HepG2 (cell line): ENCODE results near the gene IL6R. TPM values are rescaled to one million over a fixed set of nuclear protein-coding genes. Genes with fewer than 3 reads are reported as not detected.
A peak's percentile ranks its signal among the peaks of the same experiment; 100 is the strongest.

ENCODE experiments used
- BATF2 ChIP-seq: sonication (generic); formaldehyde crosslinking; IDR thresholded peaks from 2 replicates; pipeline ENCODE4 v1.8.0; 2022; ENCODE audit warnings: mild to moderate bottlenecking, missing genetic modification reagents, moderate library complexity
- DR1 ChIP-seq: sonication (generic); formaldehyde crosslinking; IDR thresholded peaks from 2 replicates; pipeline ENCODE4 v1.8.0; 2021; ENCODE audit warnings: mild to moderate bottlenecking, missing genetic modification reagents, inconsistent platforms
- HNF1A ChIP-seq, 2 experiments: sonication (generic) in 1 of 2; formaldehyde crosslinking in 1 of 2; IDR thresholded peaks; 2 replicates each; pipeline versions ENCODE4 v1.4.0 to v1.6.1; 2016 to 2020; ENCODE audit warnings: borderline replicate concordance in 1 of 2, low read depth in 1 of 2, mild to moderate bottlenecking in 1 of 2, missing genetic modification reagents in 1 of 2
- KIAA2018 ChIP-seq: sonication (generic); formaldehyde crosslinking; IDR thresholded peaks from 2 replicates; pipeline ENCODE4 v1.5.0; 2020; ENCODE audit warnings: mild to moderate bottlenecking, missing genetic modification reagents, borderline replicate concordance
- LBX2 ChIP-seq: sonication (generic); formaldehyde crosslinking; IDR thresholded peaks from 2 replicates; pipeline ENCODE4 v1.5.0; 2020; ENCODE audit warnings: missing genetic modification reagents, mild to moderate bottlenecking, borderline replicate concordance
- NAIF1 ChIP-seq: sonication (generic); formaldehyde crosslinking; IDR thresholded peaks from 2 replicates; pipeline ENCODE4 v1.5.0; 2020; ENCODE audit warnings: mild to moderate bottlenecking, missing genetic modification reagents, borderline replicate concordance
- NFE2L2 ChIP-seq: fragments of 150-350 bp; IDR thresholded peaks from 2 replicates; pipeline ENCODE4 v1.6.1; 2014; ENCODE audit warnings: low read length
- SYNCRIP ChIP-seq: fragments of 200-400 bp; formaldehyde crosslinking; IDR thresholded peaks from 2 replicates; pipeline ENCODE4 v1.6.1; 2018; ENCODE audit warnings: mild to moderate bottlenecking, low read depth, low read length; ENCODE audit not compliant: insufficient read depth
- TAF1 ChIP-seq: sonication (generic); formaldehyde crosslinking; IDR thresholded peaks from 2 replicates; pipeline ENCODE4 v1.4.0; 2020; ENCODE audit warnings: missing genetic modification reagents
- WIZ ChIP-seq: sonication (generic); formaldehyde crosslinking; IDR thresholded peaks from 2 replicates; pipeline ENCODE4 v1.5.1; 2020; ENCODE audit warnings: mild to moderate bottlenecking, missing genetic modification reagents
- ZNF205 ChIP-seq: IDR thresholded peaks from 2 replicates; pipeline ENCODE4 v1.6.1; 2018; ENCODE audit warnings: missing biosample characterization, missing genetic modification reagents
- ZNF629 ChIP-seq: sonication (generic); formaldehyde crosslinking; conservative IDR thresholded peaks from 2 replicates; pipeline ENCODE4 v1.5.0; 2020; ENCODE audit warnings: missing genetic modification reagents
- ZNF777 ChIP-seq: sonication (generic); formaldehyde crosslinking; IDR thresholded peaks from 2 replicates; pipeline ENCODE4 v1.4.0; 2020; ENCODE audit warnings: missing genetic modification reagents
- polyA plus RNA-seq, 8 experiments: library from polyadenylated mRNA; depleted of rRNA in 3 of 8; stranded (reverse) in 7 of 8; unstranded in 1 of 8; fragments of >200 nt; fragmentation: Illumina TruSeq in 4 of 8; extraction: Trizol in 4 of 8; gene quantifications; 2 replicates each; pipeline versions ENCODE4 v1.2.1 to v1.2.3, GENCODE V29; 2011 to 2016; ENCODE audit warnings: low read depth in 4 of 8, missing spikeins in 1 of 8, mixed read lengths in 1 of 8; ENCODE audit not compliant: insufficient read depth in 1 of 8
- total RNA-seq, 5 experiments: library from RNA; depleted of rRNA; stranded (reverse); fragments of >200 nt; fragmentation: Illumina TruSeq; extraction: Trizol; gene quantifications; 2 replicates each; pipeline ENCODE4 v1.2.3, GENCODE V29; 2016; ENCODE audit warnings: low read depth in 1 of 5
- TF ChIP-seq, protein P1 (sequence below): IDR thresholded peaks from 2 replicates; pipeline ENCODE4 v1.6.1; 2012; ENCODE audit warnings: inconsistent platforms

Gene IL6R
- total and polyA plus RNA-seq, 2 of the 13 experiments (the other 11 are each of a cell fraction or from before 2014, with no cell fraction given) = 5.0 to 24.5 TPM

- no peak; the same call in 1 of the 2 replicates for TF ChIP-seq DR1 (CRISPR knock-in tag)
- no peak for TF ChIP-seq ZNF629 (CRISPR knock-in tag)
- TF ChIP-seq, protein P1, sequence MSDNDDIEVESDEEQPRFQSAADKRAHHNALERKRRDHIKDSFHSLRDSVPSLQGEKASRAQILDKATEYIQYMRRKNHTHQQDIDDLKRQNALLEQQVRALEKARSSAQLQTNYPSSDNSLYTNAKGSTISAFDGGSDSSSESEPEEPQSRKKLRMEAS = peak; percentile 65
- TF ChIP-seq ZNF777 (CRISPR knock-in tag) = peak; percentile 87
- TF ChIP-seq KIAA2018 (CRISPR knock-in tag) = no peak
- TF ChIP-seq NAIF1 (CRISPR knock-in tag) = no peak
- peak; percentile 62 for TF ChIP-seq ZNF205 (CRISPR knock-in tag)
- no peak for TF ChIP-seq SYNCRIP
- peak; percentile 51; the same call in 1 of the 2 replicates for TF ChIP-seq TAF1 (CRISPR knock-in tag)
- no peak for TF ChIP-seq HNF1A (IDR thresholded peaks at IDR 0.05; ENCODE audit: low read depth)
- peak; percentile 67; the same call in 1 of the 2 replicates for TF ChIP-seq HNF1A (CRISPR knock-in tag; IDR thresholded peaks at IDR 0.05; ENCODE audit: borderline replicate concordance)
- no peak for TF ChIP-seq BATF2 (CRISPR knock-in tag)
- TF ChIP-seq WIZ (CRISPR knock-in tag) = 0 out of 2 replicates have a peak, but pooled peaks have one; percentile 7
- TF ChIP-seq NFE2L2 = no peak
- TF ChIP-seq LBX2 (CRISPR knock-in tag) = no peak
Observed at GRCh38 chr1:154404984-154405746, at the start of gene IL6R (continued).
